Suprapubic skin (tissue), 4 donors: ENCODE measurements around the gene TCP1. TPM values are rescaled to one million over a fixed set of nuclear protein-coding genes. Genes with fewer than 3 reads are reported as not detected.

ENCODE experiments used
- DNase-seq, 2 donors: peaks; one replicate each; pipeline ENCODE4 v3.0.0-alpha.2; 2019; ENCODE audit warnings: low spot score in 2 of 2
- H3K27ac ChIP-seq: fragments of 200-600 bp; sonication (generic); one replicate; pipeline ENCODE4 v1.5.1; 2019
- H3K27me3 ChIP-seq: fragments of 200-600 bp; sonication (generic); one replicate; pipeline ENCODE4 v1.5.1; 2019
- H3K36me3 ChIP-seq: fragments of 200-600 bp; sonication (generic); one replicate; pipeline ENCODE4 v1.5.1; 2019
- H3K4me1 ChIP-seq: fragments of 200-600 bp; sonication (generic); one replicate; pipeline ENCODE4 v1.5.1; 2019
- H3K4me3 ChIP-seq: fragments of 200-600 bp; sonication (generic); one replicate; pipeline ENCODE4 v1.5.1; 2019; ENCODE audit warnings: mild to moderate bottlenecking
- H3K9me3 ChIP-seq: fragments of 200-600 bp; sonication (generic); one replicate; pipeline ENCODE4 v1.5.1; 2019
- EP300 ChIP-seq: sonication (generic); formaldehyde crosslinking; IDR thresholded peaks from one replicate; pipeline ENCODE4 v1.6.1; 2017; ENCODE audit warnings: antibody characterized with exemption
- POLR2A ChIP-seq, 2 donors: fragments of 450-650 bp; IDR thresholded peaks; one replicate each; pipeline ENCODE4 v1.6.1; 2017; ENCODE audit warnings: antibody characterized with exemption in 2 of 2, mild to moderate bottlenecking in 2 of 2, moderate library complexity in 2 of 2
- POLR2AphosphoS5 ChIP-seq, 3 donors: sonication (generic); formaldehyde crosslinking; IDR thresholded peaks; one replicate each; pipeline ENCODE4 v1.6.1; 2017; ENCODE audit warnings: antibody characterized with exemption in 3 of 3
- WGBS: methylation state at CpG from one replicate; pipeline ENCODE4 v1.1.5; 2018; 5-methylcytosine and 5-hydroxymethylcytosine counted together
- total RNA-seq, 4 donors: library from RNA; depleted of rRNA; stranded (reverse); fragments of >200 nt; gene quantifications; one replicate each; pipeline ENCODE4 v1.1.0, GENCODE V29; 2016
- TF ChIP-seq, protein P1 (sequence below), 2 donors: fragments of 200-600 bp in 1 of 2; fragments of 450-650 bp in 1 of 2; sonication (generic) in 1 of 2; IDR thresholded peaks; one replicate each; pipeline ENCODE4 v1.5.1; 2016 to 2019; ENCODE audit warnings: antibody characterized with exemption in 2 of 2, mild to moderate bottlenecking in 1 of 2, moderate library complexity in 1 of 2

Gene TCP1
- total RNA-seq, 4 donors from 2014 or later = 133 to 150 (median 139) TPM

DNA sequence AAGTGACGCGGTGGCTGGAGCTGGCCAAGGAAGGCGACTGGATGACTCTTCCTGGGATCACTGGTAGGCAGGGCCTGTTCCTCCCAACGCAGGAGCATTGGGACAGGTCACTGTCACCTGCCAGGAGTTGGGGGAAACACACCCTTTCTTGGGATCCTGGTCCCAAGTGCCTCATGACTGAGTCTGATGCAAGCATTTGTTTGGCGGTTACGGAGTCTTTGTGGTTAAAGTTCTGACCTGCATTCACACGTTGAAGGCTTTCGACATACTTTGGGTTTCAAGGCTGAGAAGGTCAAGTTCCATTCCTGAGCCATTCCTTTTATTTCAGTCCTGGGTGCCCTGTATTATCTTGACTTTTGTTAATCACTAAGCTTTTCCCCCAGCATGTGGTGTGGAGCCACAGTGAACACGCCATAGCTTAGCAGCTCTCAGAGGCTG, 16.6 kb upstream of the TCP1 start:
- Histone ChIP-seq H3K27me3 (no peaks in the 10 kb centered on the region), H3K4me3 (no peak overlapping the region), H3K27ac (no peak overlapping the region), H3K4me1 (peaks cover 3% of the 10 kb centered on the region), H3K36me3 (no peaks in the 10 kb centered on the region), H3K9me3 (no peaks in the 10 kb centered on the region)
- no peak for DNase-seq
- 89% methylated on average over 9 of the region's 9 CpGs for WGBS
- TF ChIP-seq EP300 = no peak
- no peak for TF ChIP-seq POLR2A (IDR thresholded peaks at IDR 0.05)
- no peak for TF ChIP-seq POLR2AphosphoS5 (IDR thresholded peaks at IDR 0.05)
- TF ChIP-seq, protein P1, sequence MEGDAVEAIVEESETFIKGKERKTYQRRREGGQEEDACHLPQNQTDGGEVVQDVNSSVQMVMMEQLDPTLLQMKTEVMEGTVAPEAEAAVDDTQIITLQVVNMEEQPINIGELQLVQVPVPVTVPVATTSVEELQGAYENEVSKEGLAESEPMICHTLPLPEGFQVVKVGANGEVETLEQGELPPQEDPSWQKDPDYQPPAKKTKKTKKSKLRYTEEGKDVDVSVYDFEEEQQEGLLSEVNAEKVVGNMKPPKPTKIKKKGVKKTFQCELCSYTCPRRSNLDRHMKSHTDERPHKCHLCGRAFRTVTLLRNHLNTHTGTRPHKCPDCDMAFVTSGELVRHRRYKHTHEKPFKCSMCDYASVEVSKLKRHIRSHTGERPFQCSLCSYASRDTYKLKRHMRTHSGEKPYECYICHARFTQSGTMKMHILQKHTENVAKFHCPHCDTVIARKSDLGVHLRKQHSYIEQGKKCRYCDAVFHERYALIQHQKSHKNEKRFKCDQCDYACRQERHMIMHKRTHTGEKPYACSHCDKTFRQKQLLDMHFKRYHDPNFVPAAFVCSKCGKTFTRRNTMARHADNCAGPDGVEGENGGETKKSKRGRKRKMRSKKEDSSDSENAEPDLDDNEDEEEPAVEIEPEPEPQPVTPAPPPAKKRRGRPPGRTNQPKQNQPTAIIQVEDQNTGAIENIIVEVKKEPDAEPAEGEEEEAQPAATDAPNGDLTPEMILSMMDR (IDR thresholded peaks at IDR 0.05) = no peak

GRCh38 chr6:159805440-159806020, 16.1 kb upstream of the TCP1 start:
- no peak for DNase-seq
- 94% methylated on average over 6 of the region's 6 CpGs for WGBS
- Histone ChIP-seq H3K4me1 (peaks cover 3% of the 10 kb centered on the region), H3K4me3 (no peak overlapping the region), H3K27ac (no peak overlapping the region), H3K9me3 (no peaks in the 10 kb centered on the region), H3K36me3 (no peaks in the 10 kb centered on the region), H3K27me3 (no peaks in the 10 kb centered on the region)
- TF ChIP-seq EP300 (no peak), POLR2AphosphoS5 (IDR thresholded peaks at IDR 0.05) (no peak), POLR2A (IDR thresholded peaks at IDR 0.05) (no peak)
- TF ChIP-seq, protein P1 (IDR thresholded peaks at IDR 0.05) = no peak

GRCh38 chr6:159804504-159804903, 15.1 kb upstream of the TCP1 start:
- peaks cover 3% of the 10 kb centered on the region for H3K4me1 ChIP-seq
- peaks cover 8% of the 10 kb centered on the region for H3K36me3 ChIP-seq
- H3K27me3 ChIP-seq = no peaks in the 10 kb centered on the region
- DNase-seq = no peak
- TF ChIP-seq EP300 (no peak), POLR2A (IDR thresholded peaks at IDR 0.05) (no peak), POLR2AphosphoS5 (IDR thresholded peaks at IDR 0.05) (no peak)
- TF ChIP-seq, protein P1 (IDR thresholded peaks at IDR 0.05) = no peak
- H3K4me3 ChIP-seq = no peak overlapping the region
- WGBS = 88% methylated on average over 10 of the region's 10 CpGs
- no peak overlapping the region for H3K27ac ChIP-seq
- no peaks in the 10 kb centered on the region for H3K9me3 ChIP-seq

DNA sequence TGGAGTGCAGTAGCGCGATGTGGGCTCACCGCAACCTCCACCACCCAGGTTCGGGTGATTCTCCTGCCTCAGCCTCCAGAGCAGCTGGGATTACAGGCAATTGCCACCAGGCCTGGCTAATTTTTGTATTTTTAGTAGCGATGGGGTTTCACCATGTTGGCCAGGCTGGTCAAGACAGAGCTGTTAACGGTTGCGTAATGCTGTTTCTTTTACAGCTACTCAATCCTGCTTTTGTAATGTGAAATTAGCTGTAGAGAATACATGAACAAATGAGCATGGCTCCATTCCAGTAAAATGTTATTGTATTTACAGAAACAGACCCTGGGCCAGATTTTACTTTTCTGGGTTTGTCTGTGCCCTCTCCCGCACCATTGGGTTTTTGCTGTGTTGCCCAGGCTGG, 12.5 kb upstream of the TCP1 start:
- Histone ChIP-seq H3K27ac (no peak overlapping the region), H3K9me3 (no peaks in the 10 kb centered on the region), H3K36me3 (peaks cover 33% of the 10 kb centered on the region), H3K4me3 (no peak overlapping the region), H3K4me1 (no peaks in the 10 kb centered on the region), H3K27me3 (no peaks in the 10 kb centered on the region)
- DNase-seq = no peak
- TF ChIP-seq EP300 = no peak
- TF ChIP-seq, protein P1 (IDR thresholded peaks at IDR 0.05) = no peak
- TF ChIP-seq POLR2A (IDR thresholded peaks at IDR 0.05) = no peak
- no peak for TF ChIP-seq POLR2AphosphoS5 (IDR thresholded peaks at IDR 0.05)
- 90% methylated on average over 8 of the region's 8 CpGs for WGBS

DNA sequence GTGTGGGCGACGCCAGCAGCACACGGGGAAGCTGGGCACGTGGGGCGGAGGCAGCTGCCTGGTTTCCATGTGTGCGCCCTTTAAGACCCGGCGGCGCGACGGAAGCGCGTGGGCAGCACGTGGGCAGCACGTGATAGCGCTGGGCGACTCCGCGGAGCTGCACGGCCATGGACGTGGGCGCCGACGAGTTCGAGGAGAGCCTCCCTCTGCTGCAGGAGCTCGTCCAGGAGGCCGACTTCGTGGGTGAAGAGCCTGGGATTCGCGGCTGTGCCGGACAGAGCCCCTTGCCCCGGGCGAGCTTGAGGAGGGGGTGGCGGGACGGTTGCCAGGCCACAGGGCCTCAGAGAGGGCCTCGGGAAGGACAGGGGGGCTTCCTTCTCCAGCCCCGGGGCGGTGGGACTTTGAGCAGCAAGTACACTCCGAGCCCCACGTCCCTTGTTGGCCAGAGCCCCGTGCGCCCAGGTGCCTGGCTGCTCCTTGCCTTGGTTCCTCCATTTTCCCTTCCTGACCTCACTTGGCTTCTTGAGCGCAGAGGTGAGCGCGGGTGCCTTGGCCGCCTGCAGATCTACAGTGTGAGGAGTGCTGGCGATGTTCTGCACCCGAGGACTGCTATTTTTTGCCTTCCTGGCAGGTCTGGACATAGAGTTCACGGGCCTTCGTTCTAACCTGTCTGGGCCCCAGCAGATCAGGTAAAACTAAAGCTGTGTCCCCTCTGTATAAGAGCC, 10.9 kb upstream of the TCP1 start, which contains the start of gene PNLDC1:
TSS of gene PNLDC1 (plus strand) at position 136 of the 725 bp plus-strand sequence. CDS start at position 168, 32 bp downstream.
- H3K27ac ChIP-seq = no peak within 1 kb of the TSS
- 87% methylated on average over 36 of the region's 50 CpGs for WGBS
- no peaks in the 10 kb centered on the region for H3K9me3 ChIP-seq
- no peak for DNase-seq
- H3K4me1 ChIP-seq = no peaks in the 10 kb centered on the region
- peaks cover 45% of the 10 kb centered on the region for H3K36me3 ChIP-seq
- no peaks in the 10 kb centered on the region for H3K27me3 ChIP-seq
- TF ChIP-seq POLR2A (IDR thresholded peaks at IDR 0.05) = no peak
- TF ChIP-seq, protein P1 (IDR thresholded peaks at IDR 0.05) = no peak
- TF ChIP-seq POLR2AphosphoS5 (IDR thresholded peaks at IDR 0.05) = no peak
- TF ChIP-seq EP300 = no peak
- no peak within 1 kb of the TSS for H3K4me3 ChIP-seq
